Activated CD8-positive, alpha-beta memory T cell treated with anti-CD3 and anti-CD28 coated beads for 36 hours (primary cell): ENCODE measurements around the gene UVRAG. TPM values are rescaled to one million over a fixed set of nuclear protein-coding genes. Genes with fewer than 3 reads are reported as not detected.

Source experiments
- CTCF ChIA-PET: fragments of 350-600 bp; sonication (Branson Sonifier 250); formaldehyde crosslinking; loops from one replicate; lab custom pipeline; 2021; ENCODE audit warnings: antibody characterized with exemption; lab: Charles Lee
- POLR2A ChIA-PET: fragments of 350-600 bp; sonication (Branson Sonifier 250); formaldehyde crosslinking; loops from one replicate; lab custom pipeline; 2021; ENCODE audit warnings: antibody characterized with exemption; lab: Charles Lee
- total RNA-seq, 2 experiments: library from RNA; stranded (reverse); gene quantifications; one replicate each; pipeline ENCODE4 v1.2.3, GENCODE V29; 2021

UVRAG gene
- total RNA-seq, 2 experiments from 2014 or later = 15.7 to 16.4 TPM

- CTCF ChIA-PET = interaction anchor here (1.1 to 3.8 kb wide), 2 partner anchors 258 to 424 kb away, joined by 6 to 30 read pairs; no protein-coding TSS in a partner anchor
- POLR2A ChIA-PET = no interaction called here
Measured at GRCh38 chr11:75894036-75894585, 79.1 kb downstream of the UVRAG start.

- CTCF ChIA-PET = interaction anchor here (1.1 to 3.8 kb wide), 6 partner anchors 9 to 421 kb away, joined by 3 to 30 read pairs (median 4); no protein-coding TSS in a partner anchor
- POLR2A ChIA-PET = interaction anchor here (1.1 kb wide), 1 partner anchor 11 kb away, joined by 5 read pairs; no protein-coding TSS in a partner anchor
Measured at GRCh38 chr11:75896843-75897419, 81.9 kb downstream of the UVRAG start.

GRCh38 chr11:75898871-75899270 is 83.9 kb downstream of the UVRAG start:
- ChIA-PET CTCF (no interaction called here), POLR2A (no interaction called here)

GRCh38 chr11:75899806-75900205 is 84.8 kb downstream of the UVRAG start:
- POLR2A ChIA-PET = no interaction called here
- CTCF ChIA-PET = no interaction called here

- CTCF ChIA-PET = interaction anchor here (1.0 kb wide), 1 partner anchor 251 kb away, joined by 5 read pairs; no protein-coding TSS in a partner anchor
Measured at GRCh38 chr11:75900848-75901247, 85.8 kb downstream of the UVRAG start.

GRCh38 chr11:75902631-75903030 is 87.6 kb downstream of the UVRAG start:
- ChIA-PET POLR2A (no interaction called here), CTCF (interaction anchor here (1.0 to 2.2 kb wide), 2 partner anchors 40 to 250 kb away, joined by 3 to 6 read pairs; no protein-coding TSS in a partner anchor)

More at GRCh38 chr11:75900848-75901247, 85.8 kb downstream of the UVRAG start:
- POLR2A ChIA-PET = no interaction called here

GRCh38 chr11:75903276-75903675 is 88.3 kb downstream of the UVRAG start:
- ChIA-PET POLR2A (no interaction called here), CTCF (interaction anchor here (1.0 to 2.2 kb wide), 2 partner anchors 39 to 249 kb away, joined by 3 to 6 read pairs; no protein-coding TSS in a partner anchor)

GRCh38 chr11:75905434-75905833 is 90.4 kb downstream of the UVRAG start:
- CTCF ChIA-PET = interaction anchor here (1.1 kb wide), 1 partner anchor 8 kb away, joined by 3 read pairs; no protein-coding TSS in a partner anchor
- POLR2A ChIA-PET = no interaction called here

GRCh38 chr11:75907906-75908527 is 93.0 kb downstream of the UVRAG start:
- ChIA-PET POLR2A (interaction anchor here (0.9 kb wide), 1 partner anchor 11 kb away, joined by 5 read pairs; no protein-coding TSS in a partner anchor), CTCF (interaction anchor here (0.6 kb wide), 1 partner anchor 66 kb away, joined by 3 read pairs; no protein-coding TSS in a partner anchor)

- ChIA-PET POLR2A (no interaction called here), CTCF (interaction anchor here (0.7 kb wide), 1 partner anchor 482 kb away, joined by 3 read pairs; no protein-coding TSS in a partner anchor)
Measured at GRCh38 chr11:75910426-75911145, 95.6 kb downstream of the UVRAG start.

- CTCF ChIA-PET = no interaction called here
- POLR2A ChIA-PET = no interaction called here
Measured at GRCh38 chr11:75911459-75911858, 96.4 kb downstream of the UVRAG start.

- CTCF ChIA-PET = no interaction called here
- POLR2A ChIA-PET = no interaction called here
Measured at GRCh38 chr11:75913984-75914383, 99.0 kb downstream of the UVRAG start.

GRCh38 chr11:75916882-75917281 is 101.9 kb downstream of the UVRAG start:
- POLR2A ChIA-PET = no interaction called here
- CTCF ChIA-PET = no interaction called here

- ChIA-PET CTCF (no interaction called here), POLR2A (no interaction called here)
Measured at GRCh38 chr11:75918331-75918730, 103.3 kb downstream of the UVRAG start.

GRCh38 chr11:75919525-75919924 is 104.5 kb downstream of the UVRAG start:
- POLR2A ChIA-PET = no interaction called here
- CTCF ChIA-PET = interaction anchor here (0.6 kb wide), 1 partner anchor 760 kb away, joined by 3 read pairs; no protein-coding TSS in a partner anchor

- CTCF ChIA-PET = no interaction called here
- POLR2A ChIA-PET = no interaction called here
Measured at GRCh38 chr11:75920848-75921247, 105.8 kb downstream of the UVRAG start.

GRCh38 chr11:75921808-75922207 is 106.8 kb downstream of the UVRAG start:
- CTCF ChIA-PET = no interaction called here

GRCh38 chr11:75924966-75925784 is 110.2 kb downstream of the UVRAG start:
- ChIA-PET CTCF (no interaction called here), POLR2A (no interaction called here)

More at GRCh38 chr11:75921808-75922207, 106.8 kb downstream of the UVRAG start:
- POLR2A ChIA-PET = no interaction called here

GRCh38 chr11:75925785-75926164 is 110.8 kb downstream of the UVRAG start:
- POLR2A ChIA-PET = no interaction called here
- CTCF ChIA-PET = no interaction called here
